GM12878 (cell line): Measurements from ENCODE around the gene MCF2L2. TPM values are rescaled to one million over a fixed set of nuclear protein-coding genes. Genes with fewer than 3 reads are reported as not detected.
A peak's percentile ranks its signal among the peaks of the same experiment; 100 is the strongest.

ENCODE experiments used
- ATAC-seq: fragments of 200-7000 bp; cut with Tn5 transposase; 3 replicates; pipeline ENCODE4 v1.9.1; 2020; ENCODE audit warnings: mild to moderate bottlenecking, moderate library complexity
- BruUV-seq: library from RNA; stranded (reverse); fragments of 400-500 nt; replicated peaks from 2 replicates; lab custom pipeline; 2021; lab: Mats Ljungman, UMichigan
- CTCF ChIA-PET: fragments of 300-600 bp; sonication (Branson Sonifier 250); formaldehyde crosslinking; extraction: SDS; loops from one replicate; lab custom pipeline; 2021; ENCODE audit warnings: inconsistent platforms; lab: Yijun Ruan, JAX
- POLR2A ChIA-PET: fragments of 350-600 bp; formaldehyde crosslinking; extraction: SDS; loops from one replicate; lab custom pipeline; 2021; ENCODE audit warnings: inconsistent platforms; lab: Charles Lee
- RAD21 ChIA-PET: fragments of 300-600 bp; sonication (Branson Sonifier 250); formaldehyde crosslinking; loops from one replicate; lab custom pipeline; 2023; ENCODE audit warnings: antibody characterized with exemption; ENCODE audit not compliant: unreplicated experiment; lab: Charles Lee
- SMC1A ChIA-PET: fragments of 300-600 bp; sonication (Branson Sonifier 250); formaldehyde crosslinking; loops from one replicate; lab custom pipeline; 2023; ENCODE audit not compliant: unreplicated experiment, uncharacterized antibody; lab: Charles Lee
- DNase-seq: peaks from one replicate; pipeline ENCODE4 v3.0.0-alpha.2; 2011; ENCODE audit warnings: low read depth, low spot score
- FAIRE-seq: peaks from 3 replicates; lab custom pipeline; 2011; peaks lifted over from hg19 to GRCh38; lab: Jason Lieb, UNC
- H2AFZ ChIP-seq: 2 replicates; pipeline ENCODE4 v1.6.0; 2011; ENCODE audit warnings: low read depth, low read length, control low read depth; ENCODE audit not compliant: control insufficient read depth
- H3K27ac ChIP-seq: 2 replicates; pipeline ENCODE4 v1.5.1; 2011; ENCODE audit warnings: control low read depth; ENCODE audit not compliant: control insufficient read depth, insufficient read depth
- H3K27me3 ChIP-seq, 2 experiments: replicated peaks in 1 of 2; 2 replicates each; pipeline versions ENCODE4 v1.6.0 to v1.6.1; 2011; ENCODE audit warnings: low read length in 1 of 2; ENCODE audit not compliant: control insufficient read depth in 2 of 2, insufficient read depth in 2 of 2
- H3K36me3 ChIP-seq, 2 experiments: 2 replicates each; pipeline ENCODE4 v1.5.1; 2011; ENCODE audit warnings: low read length in 1 of 2; ENCODE audit not compliant: control insufficient read depth in 2 of 2, insufficient read depth in 2 of 2
- H3K4me1 ChIP-seq: 2 replicates; pipeline ENCODE4 v1.6.1; 2011; ENCODE audit warnings: mild to moderate bottlenecking, low read length, moderate library complexity, mixed read lengths; ENCODE audit not compliant: control insufficient read depth, insufficient read depth
- H3K4me2 ChIP-seq: 2 replicates; pipeline ENCODE4 v1.6.0; 2011; ENCODE audit warnings: control low read depth; ENCODE audit not compliant: control insufficient read depth, insufficient read depth
- H3K4me3 ChIP-seq: fragments of 200-600 bp; sonication (generic); 2 replicates; pipeline ENCODE4 v1.5.1; 2016
- H3K79me2 ChIP-seq: 2 replicates; pipeline ENCODE4 v1.6.0; 2011; ENCODE audit warnings: low read length; ENCODE audit not compliant: control insufficient read depth, insufficient read depth
- H3K9ac ChIP-seq: 2 replicates; pipeline ENCODE4 v1.8.0; 2011; ENCODE audit warnings: low read length, control low read depth, mixed read lengths; ENCODE audit not compliant: control insufficient read depth, insufficient read depth
- H3K9me3 ChIP-seq: replicated peaks from 3 replicates; pipeline ENCODE4 v1.5.1; 2011; ENCODE audit warnings: mild to moderate bottlenecking, low read length; ENCODE audit not compliant: control insufficient read depth, insufficient read depth
- H4K20me1 ChIP-seq: 2 replicates; pipeline ENCODE4 v1.6.0; 2011; ENCODE audit not compliant: control insufficient read depth, insufficient read depth
- CBX3 ChIP-seq: fragments of 200-600 bp; sonication (generic); IDR thresholded peaks from 2 replicates; pipeline ENCODE4 v1.6.1; 2016; ENCODE audit warnings: low read depth, borderline replicate concordance
- HCFC1 ChIP-seq: fragments of 150-350 bp; IDR thresholded peaks from 2 replicates; pipeline ENCODE4 v1.6.1; 2014; ENCODE audit warnings: low read length
- NFXL1 ChIP-seq: fragments of 450-650 bp; IDR thresholded peaks from 2 replicates; pipeline ENCODE4 v1.6.1; 2017; ENCODE audit warnings: antibody characterized with exemption, mild to moderate bottlenecking, borderline replicate concordance
- PAX5 ChIP-seq: IDR thresholded peaks from 2 replicates; pipeline ENCODE4 v1.6.1; 2011; ENCODE audit warnings: low read depth, low read length, borderline replicate concordance
- SP1 ChIP-seq: IDR thresholded peaks from one replicate; pipeline ENCODE4 v1.6.1; 2011; ENCODE audit warnings: low read depth, low read length
- SPI1 ChIP-seq: IDR thresholded peaks from 2 replicates; pipeline ENCODE4 v1.6.1; 2011; ENCODE audit warnings: low read depth, mild to moderate bottlenecking, low read length, moderate library complexity, borderline replicate concordance; ENCODE audit not compliant: insufficient read depth
- ZBTB33 ChIP-seq: fragments of 450-650 bp; IDR thresholded peaks from 2 replicates; pipeline ENCODE4 v1.6.1; 2017; ENCODE audit warnings: mild to moderate bottlenecking
- WGBS: methylation state at CpG from one replicate; pipeline ENCODE4 v1.1.6; 2016; ENCODE audit warnings: low lambda C conversion rate; ENCODE audit not compliant: insufficient replicate concordance, insufficient coverage; ENCODE audit errors: missing lambda C conversion rate; 5-methylcytosine and 5-hydroxymethylcytosine counted together
- in situ Hi-C: fragments of 300-500 bp; cut with MboI; formaldehyde crosslinking; loops from 9 replicates; pipeline ENCODE4 v1.14.3; 2018; ENCODE audit warnings: mixed read lengths
- intact Hi-C: fragments of 100-400 bp; cut with micrococcal nuclease; formaldehyde crosslinking; loops from one replicate; pipeline ENCODE4 v1.14.2; 2022; ENCODE audit not compliant: unreplicated experiment
- polyA plus RNA-seq, 11 experiments: library from polyadenylated mRNA; depleted of rRNA in 4 of 11; unstranded in 6 of 11; stranded (reverse) in 5 of 11; fragments of >200 nt; fragmentation: Nextera tagmentation in 4 of 11; fragmentation: Illumina TruSeq in 1 of 11; extraction: Ambion mirVana in 4 of 11; extraction: Trizol in 1 of 11; gene quantifications; 1 replicate in 1 of 11; 2 replicates in 10 of 11; pipeline versions ENCODE4 v1.2.1 to v1.2.3, GENCODE V29; 2011 to 2016; ENCODE audit warnings: inconsistent platforms in 2 of 11, missing spikeins in 2 of 11, low read depth in 1 of 11
- total RNA-seq, 4 experiments: library from RNA; depleted of rRNA in 3 of 4; stranded (reverse); fragments of >200 nt in 3 of 4; fragmentation: Illumina TruSeq in 1 of 4; extraction: Trizol in 1 of 4; gene quantifications; 2 replicates each; pipeline versions ENCODE4 v1.2.1 to v1.2.3, GENCODE V29; 2013 to 2021

MCF2L2 gene
- total and polyA plus RNA-seq, 10 of the 15 experiments (the other 5 are each of a cell fraction or from before 2014, with no cell fraction given) = 0.37 to 2.8 (median 1.4) TPM

GRCh38 chr3:183160616-183161015 is 267.8 kb downstream of the MCF2L2 start:
- Histone ChIP-seq H4K20me1 (no peaks in the 10 kb centered on the region), H3K4me1 (peaks cover 43% of the 10 kb centered on the region), H3K9me3 (peaks cover 7% of the 10 kb centered on the region), H3K36me3 (peaks cover 0 to 3% of the 10 kb centered on the region in 2 experiments; a peak in 2 of 4 replicates), H3K27ac (peak overlapping the region; percentile 49; the same call in 1 of the 2 replicates), H3K4me2 (peak overlapping the region; percentile 57), H3K9ac (no peak overlapping the region), H3K79me2 (peaks cover 44% of the 10 kb centered on the region), H3K4me3 (peak overlapping the region; percentile 84; the same call in 1 of the 2 replicates), H2AFZ (no peak overlapping the region), H3K27me3 (no peaks in the 10 kb centered on the region)
- POLR2A ChIA-PET = interaction anchor here (1.4 kb wide), 1 partner anchor 25 kb away, joined by 3 read pairs; no protein-coding TSS in a partner anchor
- WGBS = 79% methylated on average over 5 of the region's 5 CpGs
- TF ChIP-seq CBX3 (no peak), HCFC1 (no peak), ZBTB33 (no peak), PAX5 (no peak), SP1 (no peak), NFXL1 (no peak), SPI1 (no peak)
- FAIRE-seq (no peak), DNase-seq (no peak), ATAC-seq (no peak)
- no TSS peak for BruUV-seq
- RAD21 ChIA-PET = interaction anchor here (1.5 to 4.7 kb wide), 5 partner anchors 25 to 222 kb away, joined by 3 to 30 read pairs (median 14); no protein-coding TSS in a partner anchor
- in situ Hi-C loops (no loop called here), intact Hi-C loops (no loop called here)
- SMC1A ChIA-PET = interaction anchor here (1.5 to 6.2 kb wide), 8 partner anchors 18 to 223 kb away, joined by 3 to 29 read pairs (median 14); no protein-coding TSS in a partner anchor
- CTCF ChIA-PET = interaction anchor here (1.1 to 8.0 kb wide), 4 partner anchors 19 to 221 kb away, joined by 3 to 82 read pairs (median 22); no protein-coding TSS in a partner anchor
